Fibroblast of skin of left quadriceps (primary cell): Measurements from ENCODE around the gene MMEL1.
"Not testable (repeated sequence)": the region's sequence is repeated elsewhere in the genome, so short reads cannot be mapped to it uniquely, and the experiment has no call there.

Experiments
- DNase-seq, 2 experiments: peaks; one replicate each; pipeline ENCODE4 v3.0.0-alpha.2; 2013; ENCODE audit warnings: low read depth in 2 of 2

Gene MMEL1

DNA sequence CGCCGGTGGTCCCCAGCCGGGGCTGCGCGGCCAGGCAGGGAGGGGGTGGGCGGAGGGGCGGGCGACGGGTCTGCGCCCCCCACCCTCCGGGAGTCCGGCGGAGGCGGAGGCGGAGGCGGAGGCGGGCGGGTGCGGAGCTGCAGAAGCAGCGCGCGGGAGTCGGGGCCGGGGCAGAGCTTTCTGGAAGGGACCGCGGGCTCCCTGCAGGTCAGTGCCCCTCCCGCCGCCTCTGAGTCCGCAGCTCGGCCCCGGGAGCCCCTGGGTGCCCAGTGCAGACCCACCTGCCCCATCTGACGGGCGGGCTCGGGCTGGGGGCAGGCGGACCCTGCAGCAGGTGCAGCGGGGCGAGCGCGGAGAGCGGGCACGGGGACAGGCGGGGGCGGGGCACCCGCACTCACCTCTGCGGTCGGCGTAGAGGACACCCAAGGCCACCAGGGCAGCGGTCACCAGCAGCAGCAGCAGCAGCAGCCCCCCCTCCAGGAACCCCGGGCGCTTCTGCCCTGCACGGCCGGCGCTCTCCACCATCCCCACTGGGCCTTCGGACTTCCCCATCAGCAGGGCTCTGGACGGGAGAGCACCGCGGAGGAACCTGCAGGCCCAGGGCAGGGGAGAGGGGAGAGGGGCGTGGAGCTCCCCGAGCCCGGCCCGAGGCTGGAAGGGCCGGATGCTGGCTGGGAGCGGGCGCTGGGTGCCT, 3.7 kb downstream of the MMEL1 start:
- DNase-seq, result no peak

GRCh38 chr1:2628191-2628932, 4.5 kb downstream of the MMEL1 start:
- DNase-seq, result no peak

- DNase-seq, result no peak
Measured at GRCh38 chr1:2627746-2628145, 5.1 kb downstream of the MMEL1 start.

DNA sequence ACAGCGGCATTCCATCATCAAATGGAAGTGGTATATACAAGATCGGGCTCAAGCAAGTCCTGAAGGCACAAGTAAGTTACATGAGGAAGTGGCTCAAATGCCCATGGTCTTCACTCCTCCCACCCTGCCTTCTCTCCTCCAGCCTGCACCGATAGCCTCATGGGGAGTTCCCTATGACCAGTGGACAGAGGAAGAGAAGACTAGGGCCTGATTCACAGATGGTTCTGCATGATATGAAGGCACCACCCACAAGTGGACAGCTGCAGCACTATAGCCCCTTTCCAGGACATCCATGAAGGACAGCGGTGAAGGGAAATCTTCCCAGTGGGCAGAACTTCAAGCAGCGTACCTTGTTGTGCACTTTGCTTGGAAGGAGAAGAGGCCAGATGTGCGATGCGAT, 7.1 kb downstream of the MMEL1 start:
- DNase-seq, result not testable (repeated sequence)

- DNase-seq, result no peak
Measured at GRCh38 chr1:2625311-2625710, 7.5 kb downstream of the MMEL1 start.

DNA sequence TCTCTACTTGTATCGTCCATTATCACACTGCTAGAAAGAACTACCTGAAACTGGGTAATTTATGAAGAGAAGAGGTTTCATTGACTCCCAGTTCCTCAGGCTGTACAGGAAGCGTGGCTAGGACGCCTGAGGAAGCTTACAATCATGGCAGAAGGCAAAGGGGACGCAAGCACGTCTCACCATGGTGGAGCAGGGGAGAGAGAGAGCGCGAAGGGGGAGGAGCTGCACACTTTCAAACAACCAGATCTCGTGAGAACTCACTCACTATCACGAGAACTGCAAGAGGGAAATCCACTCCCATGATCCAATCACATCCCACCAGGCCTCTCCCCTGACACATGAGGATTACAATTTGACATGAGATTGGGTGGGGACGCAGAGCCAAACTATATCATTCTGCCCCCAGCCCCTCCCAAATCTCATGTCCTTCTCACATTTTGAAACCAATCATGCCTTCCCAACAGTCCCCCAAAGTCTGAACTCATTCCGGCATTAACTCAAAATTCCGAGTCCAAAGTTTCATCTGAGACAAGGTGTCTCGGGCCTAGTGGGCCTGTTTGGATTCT, 8.0 kb downstream of the MMEL1 start:
- no peak for DNase-seq

DNA sequence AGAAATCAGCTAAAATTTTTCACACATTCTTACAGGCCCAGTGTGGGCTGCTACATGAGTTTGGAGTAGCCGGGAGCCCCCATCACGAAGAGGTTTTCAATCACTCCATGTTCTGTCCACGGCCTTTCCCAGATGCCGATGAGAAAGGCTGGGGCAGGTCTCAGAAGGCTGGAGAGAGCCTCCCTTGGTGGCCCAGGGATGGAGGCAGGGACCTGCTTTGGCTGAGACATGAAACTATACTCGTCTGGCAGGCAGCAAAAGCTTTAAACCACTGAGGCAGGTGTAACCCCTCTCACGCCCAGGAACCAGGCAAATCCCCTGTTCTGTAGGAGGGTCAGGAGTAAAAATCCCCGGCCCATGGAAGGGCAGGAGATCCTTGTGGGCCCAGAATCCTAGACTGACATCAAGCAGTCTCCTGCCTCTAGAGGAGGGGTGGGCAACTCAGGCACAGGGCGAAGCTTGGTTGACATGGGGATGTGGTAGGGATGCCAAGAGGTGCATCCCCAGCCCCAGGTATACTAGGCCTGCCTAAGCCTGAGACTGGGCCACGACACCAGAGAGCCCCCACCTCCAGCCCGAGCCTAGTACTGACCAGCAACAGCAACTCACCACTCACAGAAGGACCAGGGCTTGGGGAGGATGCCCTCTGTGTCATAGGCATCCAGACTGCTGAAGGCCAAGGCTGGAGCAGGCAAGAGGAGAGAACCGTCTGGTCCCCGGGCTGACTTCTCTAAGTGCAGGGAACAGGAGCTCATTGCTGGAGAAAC, 9.1 kb downstream of the MMEL1 start:
- DNase-seq, result no peak

DNA sequence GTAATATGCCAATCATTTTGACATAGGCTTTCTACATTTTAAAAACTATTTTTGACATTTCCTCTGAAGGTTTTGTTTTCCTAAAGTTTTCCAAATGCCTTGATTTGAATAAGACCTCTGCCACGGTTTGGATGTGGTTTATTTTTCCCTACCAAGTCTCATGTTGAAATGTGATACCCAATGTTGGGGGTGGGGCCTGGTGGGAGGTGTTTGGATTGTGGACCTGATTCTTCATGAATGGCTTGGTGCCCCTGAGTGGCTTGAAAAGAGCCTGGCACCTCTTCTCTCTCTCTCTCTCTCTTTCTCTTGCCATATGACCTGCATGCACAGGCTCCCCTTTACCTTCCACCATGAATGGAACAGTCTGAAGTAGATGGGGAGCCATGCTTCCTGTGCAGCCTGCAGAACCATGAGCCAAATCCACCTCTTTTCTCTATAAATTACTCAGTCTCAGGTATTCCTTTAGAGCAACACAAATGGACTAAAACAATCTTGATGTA, 14.8 kb downstream of the MMEL1 start:
- no peak for DNase-seq

DNA sequence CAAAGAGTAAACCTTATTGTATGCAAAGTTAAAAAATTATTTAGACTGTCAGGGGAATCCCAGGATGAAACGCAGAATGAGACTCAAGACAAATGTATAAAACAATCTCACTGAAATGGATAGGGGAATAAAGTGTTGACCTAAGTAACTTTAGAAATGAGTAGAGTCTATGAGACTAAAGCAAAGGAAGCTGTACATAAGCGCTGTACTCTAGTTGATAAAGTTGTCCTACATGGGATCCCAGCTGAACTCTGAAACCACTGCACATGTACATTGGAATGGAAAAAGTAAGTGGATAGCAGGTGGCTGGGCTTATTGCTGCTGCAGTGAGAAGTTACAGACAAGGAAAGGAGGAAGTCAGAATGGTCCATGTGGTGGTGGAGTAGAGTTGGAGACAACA, 18.7 kb downstream of the MMEL1 start:
- DNase-seq, result no peak

GRCh38 chr1:2612591-2613365, 20.0 kb downstream of the MMEL1 start:
- DNase-seq, result no peak

DNA sequence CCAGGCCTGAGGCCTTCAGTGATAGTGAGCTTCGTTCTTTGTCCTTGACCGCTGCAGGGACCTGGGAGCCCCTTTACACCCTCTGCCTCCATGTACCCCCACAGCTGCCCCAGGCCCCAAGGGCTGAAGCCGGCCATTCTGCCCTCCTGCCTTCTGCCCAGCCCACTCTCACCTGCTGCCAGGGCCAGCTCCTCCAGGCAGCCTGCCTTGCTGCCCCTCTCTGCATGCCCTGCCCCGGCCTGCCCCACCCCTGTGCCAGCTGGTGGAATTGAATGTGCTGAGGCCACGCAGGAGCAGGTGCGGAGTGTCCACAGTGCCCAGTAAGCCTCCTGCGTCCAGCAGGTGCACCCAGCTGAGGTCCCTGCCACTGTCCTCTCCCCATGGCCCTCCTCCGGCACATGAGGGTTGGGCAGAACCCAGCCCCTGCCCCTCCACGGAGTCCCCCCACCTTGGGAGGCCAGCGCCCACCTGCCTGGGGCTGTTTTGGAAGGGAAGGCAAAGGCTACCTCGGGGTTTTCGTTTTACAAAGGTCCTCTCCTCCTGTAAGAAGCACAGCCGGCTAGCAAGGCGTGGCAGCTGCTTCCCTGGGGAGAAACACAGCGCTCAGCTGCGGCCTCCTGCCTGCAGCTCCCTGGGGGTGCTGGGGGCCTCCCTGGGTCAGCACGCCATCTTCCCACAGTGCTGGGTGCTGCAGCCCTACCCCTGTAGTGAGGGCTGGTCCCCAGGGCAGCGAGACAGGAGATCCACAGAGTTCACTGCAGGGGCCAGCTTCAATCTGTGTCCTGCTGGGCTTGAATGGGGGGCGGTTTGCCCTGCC, 21.0 kb downstream of the MMEL1 start:
- DNase-seq, result no peak

GRCh38 chr1:2611031-2611501, 21.8 kb downstream of the MMEL1 start:
- no peak for DNase-seq

DNA sequence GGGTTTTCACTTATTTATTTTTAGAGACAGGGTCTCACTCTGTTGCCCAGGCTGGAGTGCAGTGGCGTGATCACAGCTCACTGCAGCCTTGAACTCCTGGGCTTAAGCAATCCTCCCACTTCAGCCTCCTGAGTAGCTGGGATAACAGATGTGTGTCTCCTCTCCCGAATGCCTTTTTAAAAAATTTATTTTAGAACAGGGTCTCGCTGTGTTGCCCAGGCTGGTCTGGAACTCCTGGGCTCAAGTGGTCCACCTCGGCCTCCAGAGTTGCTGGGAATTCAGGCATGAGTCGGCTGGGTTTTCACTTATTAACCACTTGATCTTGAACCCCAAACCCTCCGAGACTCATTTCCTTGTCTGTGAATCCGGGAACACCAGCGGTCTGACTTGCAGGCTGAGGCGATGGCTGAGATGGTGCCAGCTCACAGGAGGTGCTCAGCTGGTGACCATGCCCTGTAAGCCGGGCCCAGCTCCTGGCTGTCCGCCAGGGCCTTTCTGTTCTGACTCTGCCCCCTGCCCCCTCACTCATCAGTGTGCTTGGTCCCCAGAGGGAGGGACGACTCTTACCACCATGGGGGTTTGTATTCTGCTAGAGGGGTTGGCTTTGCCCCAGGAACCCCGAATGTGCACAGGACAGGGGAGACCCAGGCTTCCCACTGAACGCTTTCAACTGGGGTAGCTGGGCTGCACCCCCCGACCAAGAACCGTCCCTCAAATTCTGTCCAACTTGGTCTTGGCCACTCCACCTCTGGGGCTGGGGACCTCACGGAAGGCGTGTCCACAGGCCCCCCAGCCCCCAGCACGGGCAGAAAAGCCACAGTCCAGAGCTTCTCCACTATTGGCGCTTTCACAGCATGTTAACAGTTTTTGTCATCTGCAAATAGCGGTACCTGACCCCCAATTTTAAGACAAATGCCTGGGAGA, 22.5 kb downstream of the MMEL1 start:
- no peak for DNase-seq

GRCh38 chr1:2609319-2610035, 23.3 kb downstream of the MMEL1 start:
- no peak for DNase-seq

DNA sequence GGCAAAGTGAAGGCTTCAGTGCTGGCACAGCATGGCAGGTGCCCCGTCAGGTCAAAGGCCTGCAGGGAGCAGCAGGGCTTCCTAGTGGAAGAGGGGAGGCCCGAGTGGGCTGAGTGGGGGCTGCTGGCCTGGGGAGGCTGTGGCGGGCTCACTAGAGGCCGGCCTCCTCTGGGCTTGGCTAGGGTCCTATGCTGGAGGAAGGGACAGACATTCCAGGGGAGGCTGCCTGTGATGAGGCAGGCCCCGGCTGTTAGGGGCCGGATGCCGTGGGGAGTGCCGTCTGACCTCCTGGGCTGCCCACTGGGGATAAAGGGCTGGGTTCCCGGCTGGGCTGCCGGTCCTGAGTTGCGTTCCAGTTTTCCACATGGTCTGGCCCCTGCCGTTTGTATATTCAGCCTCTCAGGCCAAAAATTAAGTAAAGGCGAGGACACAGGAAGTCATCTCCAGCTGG, 25.1 kb downstream of the MMEL1 start:
- no peak for DNase-seq

DNA sequence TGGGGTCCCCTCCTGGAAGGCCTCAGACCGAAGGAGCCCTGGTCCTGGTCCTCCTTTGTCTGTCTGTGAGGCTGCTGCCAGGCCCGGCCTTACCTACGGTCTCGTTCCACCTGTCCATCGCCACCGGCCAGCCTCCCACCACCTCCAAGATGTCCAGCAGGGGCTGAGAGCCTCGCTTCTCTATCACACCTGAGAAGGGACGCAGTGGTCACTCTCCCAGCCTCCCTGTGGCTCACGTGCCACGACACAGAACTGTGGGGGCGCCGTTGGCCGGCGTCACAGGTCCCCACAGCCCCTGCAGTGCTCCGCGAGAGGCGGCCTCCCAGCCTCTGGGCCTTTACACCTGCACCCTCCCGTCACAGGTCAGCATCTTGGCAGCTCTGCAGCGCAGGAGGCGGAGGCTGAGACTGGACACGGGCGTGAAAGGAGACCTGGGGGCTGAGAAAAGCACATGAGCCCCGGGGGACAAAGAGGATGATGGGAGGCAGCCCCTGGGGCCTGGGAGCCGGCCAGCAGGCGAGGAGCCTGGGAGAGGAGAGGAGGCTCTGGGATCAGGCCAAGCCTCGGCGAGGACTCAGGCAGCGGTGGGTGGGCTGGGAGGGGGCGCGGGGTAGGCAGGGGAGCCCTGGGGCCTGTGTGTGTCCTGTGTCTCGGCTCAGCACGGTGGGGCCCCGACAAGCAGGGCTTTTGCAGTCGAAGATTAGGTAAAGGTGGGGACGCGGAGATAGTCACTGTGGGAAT, 25.8 kb downstream of the MMEL1 start:
- DNase-seq, result no peak

DNA sequence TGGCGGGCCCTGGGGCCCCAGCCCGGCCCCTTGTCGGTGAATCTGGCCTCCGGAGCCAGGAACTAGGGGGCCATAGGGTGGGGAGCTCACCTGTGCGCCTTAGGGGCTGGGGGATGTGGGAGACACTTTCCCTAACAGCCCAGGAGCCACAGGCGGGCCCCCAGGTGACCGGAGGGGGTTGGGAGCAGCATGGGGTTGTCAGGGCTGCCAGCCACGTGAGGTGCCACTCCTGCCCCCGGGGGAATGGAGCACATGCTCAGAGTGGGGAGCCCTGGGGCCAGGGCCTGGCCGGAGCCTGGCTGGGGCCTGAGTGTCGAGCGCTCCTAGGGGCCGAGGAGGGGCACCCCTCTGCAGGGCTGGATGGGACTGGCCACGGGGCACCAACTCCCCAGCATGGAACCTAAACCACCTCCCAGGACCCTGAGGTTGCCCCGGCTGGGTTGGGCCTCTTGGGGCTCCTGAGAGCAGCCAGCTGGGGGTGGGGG, 26.4 kb downstream of the MMEL1 start:
- no peak for DNase-seq
